ENCODE results near the gene OR14A2.
"Not testable (repeated sequence)": the region's sequence is repeated elsewhere in the genome, so short reads cannot be mapped to it uniquely, and the experiment has no call there.

Gene OR14A2

GRCh38 chr1:247748041-247748440 lies at the start of gene OR14A2:
Gene OR14A2 (minus strand): TSS chr1:247748141.
- DNase-seq = no peak

- no peak for DNase-seq
Measured at GRCh38 chr1:247797518-247797917, 49.6 kb upstream of the OR14A2 start.

GRCh38 chr1:247769603-247770002 lies 21.7 kb upstream of the OR14A2 start:
- DNase-seq = no peak

GRCh38 chr1:247760456-247760855 lies 12.5 kb upstream of the OR14A2 start, which contains the start of gene OR1C1:
Gene OR1C1 (minus strand): TSS chr1:247760556. CDS start chr1:247758406, 2,150 bp downstream.
- DNase-seq = no peak

GRCh38 chr1:247754311-247754710 lies 6.4 kb upstream of the OR14A2 start:
- DNase-seq = not testable (repeated sequence)

- no peak for DNase-seq
Measured at GRCh38 chr1:247749870-247750269, 1.9 kb upstream of the OR14A2 start.

GRCh38 chr1:247747616-247748015 lies 325 bp downstream of the OR14A2 start:
- no peak for DNase-seq

GRCh38 chr1:247746391-247746935 lies 1.5 kb downstream of the OR14A2 start:
- DNase-seq = no peak

GRCh38 chr1:247742215-247742760 lies 5.7 kb downstream of the OR14A2 start:
- DNase-seq = not testable (repeated sequence)

- no peak for DNase-seq
Measured at GRCh38 chr1:247741756-247742155, 6.2 kb downstream of the OR14A2 start.

GRCh38 chr1:247740721-247741120 lies 7.2 kb downstream of the OR14A2 start:
- no peak for DNase-seq

GRCh38 chr1:247738315-247738714 lies 9.6 kb downstream of the OR14A2 start, which contains the start of gene OR14K1:
Gene OR14K1 (plus strand): TSS chr1:247738615. CDS start chr1:247738615, 0 bp downstream.
- no peak for DNase-seq

- DNase-seq = no peak
Measured at GRCh38 chr1:247721222-247721621, 26.7 kb downstream of the OR14A2 start.

GRCh38 chr1:247716546-247716945 lies 31.4 kb downstream of the OR14A2 start, which contains the start of gene OR6F1:
Gene OR6F1 (minus strand): TSS chr1:247716646. CDS start chr1:247712755, 3,891 bp downstream.
- no peak for DNase-seq

- no peak for DNase-seq
Measured at GRCh38 chr1:247713753-247714152, 34.2 kb downstream of the OR14A2 start.

- DNase-seq = not testable (repeated sequence)
Measured at GRCh38 chr1:247710681-247711080, 37.3 kb downstream of the OR14A2 start.

GRCh38 chr1:247701338-247701737 lies 46.6 kb downstream of the OR14A2 start:
- no peak for DNase-seq

GRCh38 chr1:247681288-247681897 lies 66.5 kb downstream of the OR14A2 start:
- DNase-seq = no peak

GRCh38 chr1:247680171-247680570 lies 67.8 kb downstream of the OR14A2 start:
- no peak for DNase-seq

GRCh38 chr1:247679639-247680038 lies 68.3 kb downstream of the OR14A2 start, which contains the start of gene OR13G1:
Gene OR13G1 (minus strand): TSS chr1:247679739. CDS start chr1:247673041, 6,698 bp downstream.
- no peak for DNase-seq
